Measurements from ENCODE around the gene ABCB11.

The ABCB11 gene

GRCh38 chr2:168956392-168956791 is 74.7 kb downstream of the ABCB11 start:
- H3K27me3 ChIP-seq (ENCODE audit: insufficient read depth, low read length): no peaks in the 10 kb centered on the region
- no peak overlapping the region for H3K4me3 ChIP-seq (ENCODE audit: low read depth, low read length)
- no CpG with 5 or more reads among the region's 2 CpGs for WGBS (ENCODE audit: extremely low coverage, insufficient coverage, insufficient read length)
- H3K23ac ChIP-seq (ENCODE audit: low read length): no peak overlapping the region
- no peak overlapping the region for H3K4ac ChIP-seq (ENCODE audit: low read depth, low read length)
- no peak overlapping the region for H2BK120ac ChIP-seq (ENCODE audit: insufficient read depth, low read length, poor library complexity)
- no peak overlapping the region for H2AK5ac ChIP-seq (ENCODE audit: low read length)
- H3K4me2 ChIP-seq (ENCODE audit: low read length): no peak overlapping the region
- no peaks in the 10 kb centered on the region for H3K79me1 ChIP-seq (ENCODE audit: low read length)
- no peak overlapping the region for H4K12ac ChIP-seq (ENCODE audit: low read depth, low read length)
- H3K9me3 ChIP-seq (ENCODE audit: insufficient read depth, low read depth, low read length): no peaks in the 10 kb centered on the region
- H3K79me2 ChIP-seq (ENCODE audit: control insufficient read depth, insufficient read depth, low read length, poor library complexity): no peaks in the 10 kb centered on the region
- no peak overlapping the region for H4K91ac ChIP-seq (ENCODE audit: low read depth, low read length)
- no peak overlapping the region for H2BK5ac ChIP-seq (ENCODE audit: low read depth, low read length, poor library complexity)
- no peak overlapping the region for H3K18ac ChIP-seq (ENCODE audit: low read length)
- H3K14ac ChIP-seq (ENCODE audit: low read length): no peak overlapping the region
- H3K36me3 ChIP-seq (ENCODE audit: control insufficient read depth in 1 of 2, insufficient read depth in 2 of 2, low read length in 2 of 2): no peaks in the 10 kb centered on the region
- H4K8ac ChIP-seq (ENCODE audit: low read depth, low read length): no peak overlapping the region
- H3K27ac ChIP-seq (ENCODE audit: low read depth, low read length): no peak overlapping the region
- H2BK12ac ChIP-seq (ENCODE audit: low read length): no peak overlapping the region
- no peak overlapping the region for H2AFZ ChIP-seq (ENCODE audit: insufficient read depth, low read length, poor library complexity)
- no peak overlapping the region for H3K9ac ChIP-seq (ENCODE audit: low read length)
- H3K4me1 ChIP-seq (ENCODE audit: control insufficient read depth in 1 of 2, insufficient read depth in 2 of 2, low read length in 2 of 2): no peaks in the 10 kb centered on the region
- DNase-seq: no peak

- no peak overlapping the region for H3K4me2 ChIP-seq (ENCODE audit: low read length)
- no peak overlapping the region for H3K23ac ChIP-seq (ENCODE audit: low read length)
- no CpG with 5 or more reads among the region's 4 CpGs for WGBS (ENCODE audit: extremely low coverage, insufficient coverage, insufficient read length)
- no peak overlapping the region for H3K14ac ChIP-seq (ENCODE audit: low read length)
- H3K79me2 ChIP-seq (ENCODE audit: control insufficient read depth, insufficient read depth, low read length, poor library complexity): no peaks in the 10 kb centered on the region
- no peak overlapping the region for H4K12ac ChIP-seq (ENCODE audit: low read depth, low read length)
- no peak overlapping the region for H2BK120ac ChIP-seq (ENCODE audit: insufficient read depth, low read length, poor library complexity)
- H3K4me3 ChIP-seq (ENCODE audit: low read depth, low read length): no peak overlapping the region
- H3K79me1 ChIP-seq (ENCODE audit: low read length): no peaks in the 10 kb centered on the region
- H2BK12ac ChIP-seq (ENCODE audit: low read length): no peak overlapping the region
- H2AFZ ChIP-seq (ENCODE audit: insufficient read depth, low read length, poor library complexity): no peak overlapping the region
- no peak overlapping the region for H3K18ac ChIP-seq (ENCODE audit: low read length)
- no peak overlapping the region for H2AK5ac ChIP-seq (ENCODE audit: low read length)
- H3K27me3 ChIP-seq (ENCODE audit: insufficient read depth, low read length): no peaks in the 10 kb centered on the region
- H3K9ac ChIP-seq (ENCODE audit: low read length): no peak overlapping the region
- H3K27ac ChIP-seq (ENCODE audit: low read depth, low read length): no peak overlapping the region
- no peaks in the 10 kb centered on the region for H3K4me1 ChIP-seq (ENCODE audit: control insufficient read depth in 1 of 2, insufficient read depth in 2 of 2, low read length in 2 of 2)
- no peak for DNase-seq
- H3K36me3 ChIP-seq (ENCODE audit: control insufficient read depth in 1 of 2, insufficient read depth in 2 of 2, low read length in 2 of 2): no peaks in the 10 kb centered on the region
- no peaks in the 10 kb centered on the region for H3K9me3 ChIP-seq (ENCODE audit: insufficient read depth, low read depth, low read length)
- no peak overlapping the region for H4K91ac ChIP-seq (ENCODE audit: low read depth, low read length)
- H3K4ac ChIP-seq (ENCODE audit: low read depth, low read length): no peak overlapping the region
- H2BK5ac ChIP-seq (ENCODE audit: low read depth, low read length, poor library complexity): no peak overlapping the region
- H4K8ac ChIP-seq (ENCODE audit: low read depth, low read length): no peak overlapping the region
Observed at GRCh38 chr2:168955321-168955720, 75.8 kb downstream of the ABCB11 start.

- Histone ChIP-seq H3K79me1 (ENCODE audit: low read length) (no peaks in the 10 kb centered on the region), H2AFZ (ENCODE audit: insufficient read depth, low read length, poor library complexity) (no peak overlapping the region), H2BK5ac (ENCODE audit: low read depth, low read length, poor library complexity) (no peak overlapping the region), H3K4me1 (ENCODE audit: control insufficient read depth in 1 of 2, insufficient read depth in 2 of 2, low read length in 2 of 2) (no peaks in the 10 kb centered on the region), H4K8ac (ENCODE audit: low read depth, low read length) (no peak overlapping the region), H3K36me3 (ENCODE audit: control insufficient read depth in 1 of 2, insufficient read depth in 2 of 2, low read length in 2 of 2) (no peaks in the 10 kb centered on the region), H2BK120ac (ENCODE audit: insufficient read depth, low read length, poor library complexity) (no peak overlapping the region), H3K27me3 (ENCODE audit: insufficient read depth, low read length) (no peaks in the 10 kb centered on the region), H3K9me3 (ENCODE audit: insufficient read depth, low read depth, low read length) (no peaks in the 10 kb centered on the region), H4K91ac (ENCODE audit: low read depth, low read length) (no peak overlapping the region), H2AK5ac (ENCODE audit: low read length) (no peak overlapping the region), H3K4ac (ENCODE audit: low read depth, low read length) (no peak overlapping the region), H3K18ac (ENCODE audit: low read length) (no peak overlapping the region), H3K4me2 (ENCODE audit: low read length) (no peak overlapping the region), H3K14ac (ENCODE audit: low read length) (no peak overlapping the region), H3K27ac (ENCODE audit: low read depth, low read length) (no peak overlapping the region), H3K4me3 (ENCODE audit: low read depth, low read length) (no peak overlapping the region), H2BK12ac (ENCODE audit: low read length) (no peak overlapping the region), H4K12ac (ENCODE audit: low read depth, low read length) (no peak overlapping the region), H3K23ac (ENCODE audit: low read length) (no peak overlapping the region), H3K9ac (ENCODE audit: low read length) (no peak overlapping the region), H3K79me2 (ENCODE audit: control insufficient read depth, insufficient read depth, low read length, poor library complexity) (no peaks in the 10 kb centered on the region)
- DNase-seq: no peak
Observed at GRCh38 chr2:168954256-168954655, 76.9 kb downstream of the ABCB11 start.

GRCh38 chr2:168952424-168952823 is 78.7 kb downstream of the ABCB11 start:
- H3K4me3 ChIP-seq (ENCODE audit: low read depth, low read length): no peak overlapping the region
- no peaks in the 10 kb centered on the region for H3K9me3 ChIP-seq (ENCODE audit: insufficient read depth, low read depth, low read length)
- no peaks in the 10 kb centered on the region for H3K79me2 ChIP-seq (ENCODE audit: control insufficient read depth, insufficient read depth, low read length, poor library complexity)
- no peak overlapping the region for H4K91ac ChIP-seq (ENCODE audit: low read depth, low read length)
- no peak overlapping the region for H2AK5ac ChIP-seq (ENCODE audit: low read length)
- H4K12ac ChIP-seq (ENCODE audit: low read depth, low read length): no peak overlapping the region
- DNase-seq: no peak
- H2BK120ac ChIP-seq (ENCODE audit: insufficient read depth, low read length, poor library complexity): no peak overlapping the region
- H2BK5ac ChIP-seq (ENCODE audit: low read depth, low read length, poor library complexity): no peak overlapping the region
- H2AFZ ChIP-seq (ENCODE audit: insufficient read depth, low read length, poor library complexity): no peak overlapping the region
- no peak overlapping the region for H3K4me2 ChIP-seq (ENCODE audit: low read length)
- no CpG with 5 or more reads among the region's 1 CpG for WGBS (ENCODE audit: extremely low coverage, insufficient coverage, insufficient read length)
- H3K27ac ChIP-seq (ENCODE audit: low read depth, low read length): no peak overlapping the region
- no peaks in the 10 kb centered on the region for H3K27me3 ChIP-seq (ENCODE audit: insufficient read depth, low read length)
- no peak overlapping the region for H3K9ac ChIP-seq (ENCODE audit: low read length)
- H3K4ac ChIP-seq (ENCODE audit: low read depth, low read length): no peak overlapping the region
- no peak overlapping the region for H3K14ac ChIP-seq (ENCODE audit: low read length)
- no peaks in the 10 kb centered on the region for H3K79me1 ChIP-seq (ENCODE audit: low read length)
- no peaks in the 10 kb centered on the region for H3K36me3 ChIP-seq (ENCODE audit: control insufficient read depth in 1 of 2, insufficient read depth in 2 of 2, low read length in 2 of 2)
- H3K18ac ChIP-seq (ENCODE audit: low read length): no peak overlapping the region
- no peak overlapping the region for H2BK12ac ChIP-seq (ENCODE audit: low read length)
- H4K8ac ChIP-seq (ENCODE audit: low read depth, low read length): no peak overlapping the region
- no peak overlapping the region for H3K23ac ChIP-seq (ENCODE audit: low read length)
- H3K4me1 ChIP-seq (ENCODE audit: control insufficient read depth in 1 of 2, insufficient read depth in 2 of 2, low read length in 2 of 2): no peaks in the 10 kb centered on the region
